ENCODE results near the gene SNRK.
"Not testable (repeated sequence)": the region's sequence is repeated elsewhere in the genome, so short reads cannot be mapped to it uniquely, and the experiment has no call there.

SNRK gene

GRCh38 chr3:43346978-43347749 is 60.8 kb downstream of the SNRK start:
- peak in 1 of 2 donors; percentile 13 for DNase-seq (ENCODE audit: low read depth in 2 of 2)

GRCh38 chr3:43347774-43348173 is 61.4 kb downstream of the SNRK start:
- DNase-seq (ENCODE audit: low read depth in 2 of 2): no peak

GRCh38 chr3:43348350-43348749 is 62.0 kb downstream of the SNRK start:
- no peak for DNase-seq (ENCODE audit: low read depth in 2 of 2)

- no peak for DNase-seq (ENCODE audit: low read depth in 2 of 2)
Observed at GRCh38 chr3:43348852-43349574, 62.7 kb downstream of the SNRK start.

GRCh38 chr3:43349716-43350115 is 63.4 kb downstream of the SNRK start:
- DNase-seq (ENCODE audit: low read depth in 2 of 2): no peak

GRCh38 chr3:43353393-43353792 is 67.1 kb downstream of the SNRK start:
- DNase-seq (ENCODE audit: low read depth in 2 of 2): no peak

- DNase-seq (ENCODE audit: low read depth in 2 of 2): no peak
Observed at GRCh38 chr3:43353923-43354670, 67.8 kb downstream of the SNRK start.

- not testable (repeated sequence) for DNase-seq (ENCODE audit: low read depth in 2 of 2)
Observed at GRCh38 chr3:43356033-43356432, 69.7 kb downstream of the SNRK start.

GRCh38 chr3:43361077-43361476 is 74.7 kb downstream of the SNRK start:
- no peak for DNase-seq (ENCODE audit: low read depth in 2 of 2)

- DNase-seq (ENCODE audit: low read depth in 2 of 2): no peak
Observed at GRCh38 chr3:43362183-43362582, 75.8 kb downstream of the SNRK start.

GRCh38 chr3:43362961-43363360 is 76.6 kb downstream of the SNRK start:
- DNase-seq (ENCODE audit: low read depth in 2 of 2): no peak

- DNase-seq (ENCODE audit: low read depth in 2 of 2): no peak
Observed at GRCh38 chr3:43363621-43364266, 77.4 kb downstream of the SNRK start.

GRCh38 chr3:43364494-43364893 is 78.2 kb downstream of the SNRK start:
- no peak for DNase-seq (ENCODE audit: low read depth in 2 of 2)

- no peak for DNase-seq (ENCODE audit: low read depth in 2 of 2)
Observed at GRCh38 chr3:43364926-43365325, 78.6 kb downstream of the SNRK start.

- no peak for DNase-seq (ENCODE audit: low read depth in 2 of 2)
Observed at GRCh38 chr3:43365601-43366305, 79.4 kb downstream of the SNRK start.

GRCh38 chr3:43366481-43366880 is 80.1 kb downstream of the SNRK start:
- DNase-seq (ENCODE audit: low read depth in 2 of 2): no peak

- no peak for DNase-seq (ENCODE audit: low read depth in 2 of 2)
Observed at GRCh38 chr3:43366885-43367284, 80.5 kb downstream of the SNRK start.

- DNase-seq (ENCODE audit: low read depth in 2 of 2): no peak
Observed at GRCh38 chr3:43369404-43370292, 83.3 kb downstream of the SNRK start.

- no peak for DNase-seq (ENCODE audit: low read depth in 2 of 2)
Observed at GRCh38 chr3:43370293-43370980, 84.1 kb downstream of the SNRK start.

GRCh38 chr3:43371494-43371893 is 85.2 kb downstream of the SNRK start:
- no peak for DNase-seq (ENCODE audit: low read depth in 2 of 2)

Data from stimulated activated CD8-positive, alpha-beta memory T cell treated with anti-CD3 and anti-CD28 coated beads, Interleukin-7, amount 100 ng/mL, for 1 hour (primary cell).